Fibroblast of lung (primary cell): ENCODE data around the gene INTS6. TPM values are rescaled to one million over a fixed set of nuclear protein-coding genes. Genes with fewer than 3 reads are reported as not detected.

Experiments used
- DNase-seq, 2 donors: peaks; one replicate each; pipeline versions ENCODE4 v3.0.0 to v3.0.0-alpha.2; 2010; ENCODE audit warnings: low read depth in 2 of 2
- H2AFZ ChIP-seq: 2 replicates; pipeline ENCODE4 v1.5.1; 2012; ENCODE audit warnings: low read length, control low read depth, inconsistent platforms
- H3K27ac ChIP-seq: 2 replicates; pipeline ENCODE4 v1.5.1; 2011; ENCODE audit warnings: low read length, control low read depth; ENCODE audit not compliant: insufficient read depth
- H3K27me3 ChIP-seq: 2 replicates; pipeline ENCODE4 v1.5.1; 2011; ENCODE audit warnings: mild to moderate bottlenecking, low read length; ENCODE audit not compliant: control insufficient read depth, insufficient read depth
- H3K36me3 ChIP-seq: 2 replicates; pipeline ENCODE4 v1.5.1; 2011; ENCODE audit warnings: low read length; ENCODE audit not compliant: control insufficient read depth, insufficient read depth
- H3K4me1 ChIP-seq: 2 replicates; pipeline ENCODE4 v1.5.1; 2011; ENCODE audit warnings: low read length; ENCODE audit not compliant: control insufficient read depth, insufficient read depth; ENCODE audit errors: extremely low read depth
- H3K4me2 ChIP-seq: 2 replicates; pipeline ENCODE4 v1.5.1; 2011; ENCODE audit warnings: low read length, control low read depth; ENCODE audit not compliant: insufficient read depth; ENCODE audit errors: extremely low read depth
- H3K4me3 ChIP-seq, 4 experiments: fragments of 200-600 bp in 1 of 4; sonication (generic) in 1 of 4; replicated peaks in 1 of 4; 2 replicates each; pipeline ENCODE4 v1.5.1; 2011 to 2016; ENCODE audit warnings: low read length in 4 of 4, low read depth in 3 of 4, mild to moderate bottlenecking in 3 of 4, control low read depth in 2 of 4, inconsistent platforms in 1 of 4, mixed read lengths in 1 of 4; ENCODE audit not compliant: insufficient read depth in 1 of 4; ENCODE audit errors: control extremely low read depth in 1 of 4
- H3K79me2 ChIP-seq: 2 replicates; pipeline ENCODE4 v1.5.1; 2012; ENCODE audit warnings: mild to moderate bottlenecking, low read length, inconsistent platforms; ENCODE audit not compliant: control insufficient read depth, insufficient read depth
- H3K9ac ChIP-seq: 2 replicates; pipeline ENCODE4 v1.5.1; 2011; ENCODE audit warnings: mild to moderate bottlenecking, low read length, control low read depth; ENCODE audit not compliant: insufficient read depth
- H3K9me3 ChIP-seq: 2 replicates; pipeline ENCODE4 v1.5.1; 2012; ENCODE audit warnings: low read depth, low read length; ENCODE audit not compliant: control insufficient read depth, insufficient read depth
- H4K20me1 ChIP-seq: 2 replicates; pipeline ENCODE4 v1.5.1; 2011; ENCODE audit warnings: low read length; ENCODE audit not compliant: control insufficient read depth, insufficient read depth; ENCODE audit errors: extremely low read depth
- EZH2 ChIP-seq: IDR thresholded peaks from 2 replicates; pipeline ENCODE4 v1.5.1; 2012; ENCODE audit warnings: low read length, control low read depth, mild to moderate bottlenecking; ENCODE audit errors: missing control alignments
- polyA plus RNA-seq, 2 donors: library from polyadenylated mRNA; depleted of rRNA in 1 of 2; stranded (reverse) in 1 of 2; unstranded in 1 of 2; fragments of >200 nt; gene quantifications; 2 replicates each; pipeline ENCODE4 v1.2.1, GENCODE V29; 2011 to 2012; ENCODE audit warnings: missing spikeins in 1 of 2
- total RNA-seq: library from RNA; depleted of rRNA; stranded (reverse); fragments of >200 nt; gene quantifications from 2 replicates; pipeline ENCODE4 v1.2.1, GENCODE V29; 2014
- TF ChIP-seq, protein P1 (sequence below), 2 donors: IDR thresholded peaks in 1 of 2; conservative IDR thresholded peaks in 1 of 2; 1 replicate in 1 of 2; 2 replicates in 1 of 2; pipeline ENCODE4 v1.5.1; 2011 to 2012; ENCODE audit warnings: low read length in 2 of 2, control low read depth in 1 of 2, inconsistent platforms in 1 of 2, low read depth in 1 of 2, mild to moderate bottlenecking in 1 of 2

Gene INTS6
- total and polyA plus RNA-seq, 2 donors (not counting 1 experiment from before 2014, with no cell fraction given), result 29.3 to 66.7 TPM

GRCh38 chr13:51326777-51327176, 126.1 kb downstream of the INTS6 start:
- H3K9ac ChIP-seq, result no peak overlapping the region
- H3K4me3 ChIP-seq, result no peak overlapping the region
- no peak overlapping the region for H3K4me2 ChIP-seq
- DNase-seq, result no peak
- TF ChIP-seq EZH2, result no peak
- TF ChIP-seq, protein P1, sequence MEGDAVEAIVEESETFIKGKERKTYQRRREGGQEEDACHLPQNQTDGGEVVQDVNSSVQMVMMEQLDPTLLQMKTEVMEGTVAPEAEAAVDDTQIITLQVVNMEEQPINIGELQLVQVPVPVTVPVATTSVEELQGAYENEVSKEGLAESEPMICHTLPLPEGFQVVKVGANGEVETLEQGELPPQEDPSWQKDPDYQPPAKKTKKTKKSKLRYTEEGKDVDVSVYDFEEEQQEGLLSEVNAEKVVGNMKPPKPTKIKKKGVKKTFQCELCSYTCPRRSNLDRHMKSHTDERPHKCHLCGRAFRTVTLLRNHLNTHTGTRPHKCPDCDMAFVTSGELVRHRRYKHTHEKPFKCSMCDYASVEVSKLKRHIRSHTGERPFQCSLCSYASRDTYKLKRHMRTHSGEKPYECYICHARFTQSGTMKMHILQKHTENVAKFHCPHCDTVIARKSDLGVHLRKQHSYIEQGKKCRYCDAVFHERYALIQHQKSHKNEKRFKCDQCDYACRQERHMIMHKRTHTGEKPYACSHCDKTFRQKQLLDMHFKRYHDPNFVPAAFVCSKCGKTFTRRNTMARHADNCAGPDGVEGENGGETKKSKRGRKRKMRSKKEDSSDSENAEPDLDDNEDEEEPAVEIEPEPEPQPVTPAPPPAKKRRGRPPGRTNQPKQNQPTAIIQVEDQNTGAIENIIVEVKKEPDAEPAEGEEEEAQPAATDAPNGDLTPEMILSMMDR (conservative IDR thresholded peaks at IDR 0.05 in 1 of 2, IDR thresholded peaks at IDR 0.05 in 1 of 2; ENCODE audit: low read depth in 1 of 2, low read length in 2 of 2), result no peak
- H3K79me2 ChIP-seq, result no peaks in the 10 kb centered on the region
- no peaks in the 10 kb centered on the region for H3K9me3 ChIP-seq
- H3K27ac ChIP-seq, result no peak overlapping the region
- no peaks in the 10 kb centered on the region for H3K4me1 ChIP-seq
- no peaks in the 10 kb centered on the region for H4K20me1 ChIP-seq
- no peak overlapping the region for H2AFZ ChIP-seq
- H3K36me3 ChIP-seq, result no peaks in the 10 kb centered on the region
- peaks cover 4% of the 10 kb centered on the region for H3K27me3 ChIP-seq

- H3K27ac ChIP-seq, result no peak overlapping the region
- H3K9ac ChIP-seq, result no peak overlapping the region
- H3K27me3 ChIP-seq, result peaks cover 4% of the 10 kb centered on the region
- H3K36me3 ChIP-seq, result no peaks in the 10 kb centered on the region
- H4K20me1 ChIP-seq, result no peaks in the 10 kb centered on the region
- H3K4me2 ChIP-seq, result no peak overlapping the region
- no peaks in the 10 kb centered on the region for H3K4me1 ChIP-seq
- no peaks in the 10 kb centered on the region for H3K79me2 ChIP-seq
- TF ChIP-seq, protein P1 (conservative IDR thresholded peaks at IDR 0.05 in 1 of 2, IDR thresholded peaks at IDR 0.05 in 1 of 2; ENCODE audit: low read depth in 1 of 2, low read length in 2 of 2), result no peak
- no peak for TF ChIP-seq EZH2
- DNase-seq, result no peak
- no peak overlapping the region for H3K4me3 ChIP-seq
- no peaks in the 10 kb centered on the region for H3K9me3 ChIP-seq
- H2AFZ ChIP-seq, result no peak overlapping the region
Observed at GRCh38 chr13:51325837-51326236, 127.0 kb downstream of the INTS6 start.

- Histone ChIP-seq H3K9me3 (no peaks in the 10 kb centered on the region), H3K4me2 (no peak overlapping the region), H2AFZ (no peak overlapping the region), H3K27me3 (peaks cover 4% of the 10 kb centered on the region), H3K9ac (no peak overlapping the region), H3K4me1 (no peaks in the 10 kb centered on the region), H4K20me1 (no peaks in the 10 kb centered on the region), H3K79me2 (no peaks in the 10 kb centered on the region), H3K36me3 (no peaks in the 10 kb centered on the region), H3K4me3 (no peak overlapping the region), H3K27ac (no peak overlapping the region)
- DNase-seq, result no peak
- TF ChIP-seq EZH2, result no peak
- TF ChIP-seq, protein P1 (conservative IDR thresholded peaks at IDR 0.05 in 1 of 2, IDR thresholded peaks at IDR 0.05 in 1 of 2; ENCODE audit: low read depth in 1 of 2, low read length in 2 of 2), result no peak
Observed at GRCh38 chr13:51324714-51325420, 128.0 kb downstream of the INTS6 start.
